A172 (cell line): ENCODE measurements around the gene NFATC1. TPM values are rescaled to one million over a fixed set of nuclear protein-coding genes. Genes with fewer than 3 reads are reported as not detected.
A peak's percentile ranks its signal among the peaks of the same experiment; 100 is the strongest.

Source experiments
- DNase-seq: peaks from one replicate; pipeline ENCODE4 v3.0.0-alpha.2; 2015; ENCODE audit warnings: low spot score
- total RNA-seq: library from RNA; depleted of rRNA; stranded (reverse); fragments of >200 nt; shearing (Covaris generic); gene quantifications from 2 replicates; pipeline ENCODE4 v1.2.3, GENCODE V29; 2014

The NFATC1 gene
- total RNA-seq, 1 experiment from 2014 or later, result 7.7 TPM

DNA sequence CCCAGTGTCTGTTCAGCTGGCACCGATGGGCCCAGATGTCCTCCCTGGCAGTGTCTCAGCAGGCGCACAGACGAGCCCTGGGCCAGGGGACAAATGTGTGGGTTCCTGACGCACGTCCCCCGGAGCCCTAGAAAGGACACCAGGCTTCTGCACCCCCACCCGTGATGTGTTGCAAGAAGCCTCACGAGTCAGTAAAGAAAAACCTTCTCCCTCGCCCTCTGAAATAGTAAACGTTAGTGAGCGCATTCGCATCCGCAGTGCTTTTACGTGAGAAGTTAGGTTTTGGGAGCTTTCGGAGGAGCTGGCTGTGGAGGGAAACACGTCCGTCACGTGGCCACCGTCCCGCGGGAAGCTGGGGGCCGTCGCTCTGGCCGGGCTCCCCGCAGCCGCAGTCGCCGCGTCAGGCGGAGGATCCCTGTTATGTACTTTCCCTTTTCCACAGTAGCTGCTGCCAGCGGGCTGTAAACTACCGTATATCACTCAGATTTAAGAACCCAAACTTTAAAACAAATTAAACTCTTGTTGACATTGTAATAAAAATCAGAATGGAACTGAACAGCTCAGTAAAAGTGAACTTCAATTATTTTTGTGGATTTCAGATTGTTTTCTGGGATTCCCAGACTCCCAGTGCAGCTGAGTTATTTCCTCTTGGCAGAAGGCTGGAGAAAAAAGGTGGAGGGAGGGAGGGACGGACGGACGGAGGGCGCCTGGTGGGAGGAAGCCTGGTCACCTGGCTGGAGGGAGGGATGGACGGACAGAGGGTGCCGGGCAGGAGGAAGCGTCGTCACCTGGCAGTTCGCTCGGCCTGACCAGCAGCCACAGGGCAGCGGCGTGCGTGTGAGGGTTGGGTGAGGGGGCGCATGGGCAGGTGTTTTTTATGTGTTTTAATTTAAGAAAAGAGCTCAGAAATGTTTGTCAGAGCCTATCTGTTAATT is 112.1 kb downstream of the NFATC1 start:
- peak; percentile 5 for DNase-seq

DNA sequence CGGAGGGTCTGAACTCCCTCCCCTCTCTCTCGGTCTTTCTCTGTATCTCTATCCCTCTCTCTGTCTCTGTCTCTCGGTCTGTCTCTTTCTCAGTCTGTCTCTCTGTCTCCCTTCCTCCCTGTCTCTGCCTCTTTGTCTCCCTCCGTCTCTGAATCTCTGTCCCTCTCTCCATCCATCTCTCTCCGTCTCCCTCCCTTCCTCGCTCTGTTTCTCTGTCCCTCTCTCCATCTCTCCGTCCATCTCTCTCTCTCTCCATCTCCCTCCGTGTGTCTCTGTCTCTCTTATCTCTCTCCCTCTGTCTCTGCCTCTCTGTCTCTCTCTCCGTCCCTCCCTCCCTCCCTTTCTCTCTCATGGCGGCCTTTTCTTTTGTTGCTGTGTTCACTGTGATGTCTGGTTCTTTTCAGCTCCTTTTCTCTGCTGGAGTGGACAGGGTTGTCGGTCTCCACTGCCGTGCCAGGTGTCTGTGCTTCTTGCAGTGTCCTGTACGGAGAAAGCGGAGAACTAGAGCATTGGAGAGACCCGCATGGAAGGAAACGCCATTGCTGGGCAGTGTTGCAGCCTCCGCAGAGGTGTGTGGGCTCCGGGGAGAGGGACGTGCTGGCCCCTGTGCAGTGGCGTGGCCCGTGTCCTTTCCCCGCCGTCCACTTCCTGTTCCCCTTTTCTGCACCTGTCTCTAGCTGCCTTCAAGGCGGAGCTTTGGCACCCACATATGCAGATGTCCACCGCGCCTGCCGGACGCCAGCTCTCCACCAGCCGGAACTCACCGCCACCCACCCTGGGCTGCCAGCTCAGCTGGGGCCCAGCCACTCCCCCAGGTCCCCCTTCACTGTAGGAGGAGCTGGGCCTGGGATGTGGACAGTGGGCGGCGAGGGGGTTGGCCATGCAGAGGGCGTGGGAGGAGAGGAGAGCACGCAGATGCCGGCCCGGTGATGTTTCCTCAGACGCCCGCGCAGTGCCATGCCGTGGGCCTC is 113.1 kb downstream of the NFATC1 start:
- no peak for DNase-seq

DNA sequence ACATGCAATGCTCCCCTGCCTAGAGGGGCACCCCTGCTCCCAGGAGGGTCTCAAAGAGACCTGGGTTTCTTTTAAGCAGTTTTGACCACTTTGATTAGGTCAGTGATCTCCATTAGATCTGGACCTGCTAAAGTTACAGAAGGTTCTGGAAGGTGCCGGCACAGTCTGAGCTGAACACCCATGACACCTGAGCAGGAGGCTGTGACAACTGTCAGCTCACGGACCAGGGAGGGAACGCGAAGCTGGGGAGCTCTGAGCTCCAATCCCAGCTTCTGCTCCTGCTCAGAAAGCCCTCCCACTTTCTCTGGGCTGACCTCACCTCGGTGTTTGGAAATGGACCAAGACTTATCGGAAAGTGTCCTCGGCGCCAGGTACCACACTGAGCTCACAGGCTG is 113.8 kb downstream of the NFATC1 start:
- DNase-seq, result no peak

DNA sequence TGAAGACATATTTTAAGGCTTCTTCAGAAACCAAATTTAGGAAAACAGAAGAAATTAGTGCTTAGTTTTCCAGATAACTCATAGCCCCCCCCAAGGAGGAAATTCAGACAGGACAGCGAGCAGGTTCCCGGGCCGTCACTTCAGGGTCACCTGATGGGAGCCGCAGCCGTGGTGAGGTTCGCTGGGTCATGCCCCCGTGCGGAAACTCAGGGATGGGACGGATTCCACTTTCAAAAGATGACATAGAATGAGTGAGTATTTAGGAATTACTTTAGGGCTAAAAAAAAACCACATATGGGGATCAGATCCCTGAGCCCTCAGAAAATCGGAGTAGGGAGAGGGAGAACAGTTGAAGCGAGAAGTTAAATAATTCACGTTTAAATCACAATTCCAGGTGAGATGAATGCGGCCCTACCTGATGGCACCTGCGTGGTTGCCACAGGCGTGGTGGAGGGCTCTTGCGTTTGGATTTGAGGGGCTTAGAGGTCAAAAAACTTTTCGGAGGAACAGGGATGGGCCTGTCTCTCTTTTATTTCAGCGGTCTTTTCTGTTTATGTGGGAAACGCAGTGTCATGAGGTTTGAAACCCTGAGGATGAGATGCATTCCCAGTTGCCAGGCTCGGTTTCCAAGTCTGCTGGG is 114.4 kb downstream of the NFATC1 start:
- no peak for DNase-seq

DNA sequence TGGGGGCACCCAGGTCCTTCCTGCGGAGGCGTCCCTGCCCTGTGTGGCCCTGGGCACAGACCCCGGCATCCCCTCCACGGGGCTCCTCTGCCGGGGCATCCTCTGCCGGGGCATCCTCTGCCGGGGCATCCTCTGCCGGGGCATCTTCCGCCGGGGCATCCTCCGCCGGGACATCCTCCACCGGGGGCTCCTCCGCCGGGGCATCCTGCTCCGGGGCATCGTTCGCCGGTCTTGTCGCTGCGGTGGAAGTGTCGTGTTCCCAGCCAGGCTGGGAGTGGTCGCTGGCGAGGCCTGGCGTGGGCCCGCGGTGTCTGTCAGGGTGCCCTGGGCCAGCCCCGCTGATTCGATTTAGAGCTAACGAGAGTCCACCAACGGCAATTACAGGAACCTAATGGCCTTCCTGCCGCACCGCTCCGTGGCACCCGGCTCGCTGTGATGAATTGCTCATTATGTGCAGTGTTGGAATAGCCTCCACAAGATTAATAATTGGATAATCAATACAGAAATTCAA is 115.1 kb downstream of the NFATC1 start:
- no peak for DNase-seq

DNA sequence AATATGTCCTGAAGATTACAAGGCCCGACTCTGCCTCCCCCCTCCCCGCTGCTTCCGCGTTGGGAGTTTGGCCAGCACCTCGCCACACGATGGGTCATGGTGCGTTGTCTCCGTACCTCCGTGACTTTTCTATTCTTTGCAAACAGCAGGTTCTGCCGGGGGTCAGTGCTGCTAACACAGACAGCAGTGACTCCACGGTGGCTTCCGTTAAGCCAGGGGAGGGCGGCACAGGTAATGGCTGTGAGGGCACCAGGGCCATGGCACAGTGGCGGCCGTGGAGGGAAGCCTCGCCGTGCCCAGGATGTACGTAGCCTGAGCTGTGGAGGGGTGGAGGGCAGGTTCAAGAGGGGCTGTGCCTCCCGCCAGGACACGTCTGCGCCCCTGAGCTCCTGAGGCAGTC is 115.5 kb downstream of the NFATC1 start:
- DNase-seq, result no peak

DNA sequence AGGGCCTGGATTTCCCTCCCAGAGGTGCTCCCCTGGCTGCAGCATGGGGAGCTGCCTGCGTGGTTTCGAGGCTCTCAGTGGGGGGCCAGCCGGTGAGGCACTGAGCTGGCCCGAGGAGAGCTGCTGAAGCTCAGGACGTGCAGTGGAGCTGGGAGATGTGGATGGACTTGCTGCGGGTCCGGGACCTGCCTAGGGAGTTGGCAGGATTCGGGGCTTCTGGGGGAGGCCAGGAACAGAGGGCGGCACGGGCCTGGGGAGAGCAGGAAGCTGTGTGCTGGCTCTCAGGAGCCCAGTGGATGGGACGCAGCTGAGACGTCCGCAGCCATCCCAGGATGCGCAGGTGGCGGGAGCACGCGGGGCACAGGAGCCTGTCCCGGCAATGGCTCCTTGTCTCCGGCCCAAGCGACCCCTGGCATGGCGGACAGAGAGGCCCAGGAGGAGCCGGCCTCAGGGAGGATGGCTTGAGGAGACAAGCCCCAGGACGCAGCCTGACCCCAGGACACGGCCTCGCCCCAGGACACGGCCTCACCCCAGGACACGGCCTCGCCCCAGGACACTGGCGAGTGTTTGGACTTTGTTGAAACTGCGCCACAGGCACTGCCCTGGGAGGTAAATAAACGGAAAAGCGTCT is 116.1 kb downstream of the NFATC1 start:
- DNase-seq, result no peak

DNA sequence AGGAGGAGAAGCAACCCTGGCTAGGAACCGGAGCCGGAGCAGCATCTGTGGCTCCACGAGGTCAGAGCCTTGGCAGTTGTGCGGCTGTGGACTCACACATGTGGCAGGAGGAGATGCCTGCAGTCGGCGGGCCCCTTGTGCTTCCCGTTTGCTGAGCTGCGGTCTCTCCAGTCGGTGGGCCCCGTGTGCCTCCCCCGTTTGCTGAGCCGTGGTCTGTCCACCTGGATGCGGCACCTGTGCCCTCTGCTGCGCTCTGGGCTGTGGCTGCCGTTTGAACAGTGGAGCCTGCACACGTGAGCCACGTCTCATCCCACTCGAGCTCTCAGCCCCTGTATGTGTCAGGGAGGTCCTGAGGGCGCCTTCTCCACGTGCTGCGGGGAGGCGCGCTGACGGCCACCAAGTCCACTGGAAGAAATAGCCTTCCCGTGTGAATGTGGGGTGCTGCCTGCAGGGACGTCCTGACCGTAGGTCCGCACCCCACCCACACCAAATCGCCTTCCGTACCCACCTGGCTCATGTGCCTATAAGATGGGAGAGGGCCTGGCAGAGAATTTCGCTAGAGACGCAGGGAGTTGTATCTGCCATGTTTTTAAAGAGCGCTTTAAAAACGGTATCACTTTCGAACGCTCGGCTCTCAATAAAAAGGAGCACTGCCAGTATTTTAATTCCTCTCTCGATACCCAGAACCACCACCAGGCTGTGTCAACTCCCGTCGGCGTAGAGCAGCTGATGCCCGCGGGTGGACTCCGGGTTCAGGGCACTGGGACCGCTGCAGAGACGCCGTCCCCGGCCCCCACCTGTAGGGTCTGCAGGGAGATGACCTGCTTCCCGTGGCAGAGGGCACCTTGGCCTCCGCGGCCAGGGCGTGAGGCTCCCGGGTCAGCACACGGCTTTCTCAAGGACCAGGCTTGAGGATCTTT is 117.0 kb downstream of the NFATC1 start:
- no peak for DNase-seq

DNA sequence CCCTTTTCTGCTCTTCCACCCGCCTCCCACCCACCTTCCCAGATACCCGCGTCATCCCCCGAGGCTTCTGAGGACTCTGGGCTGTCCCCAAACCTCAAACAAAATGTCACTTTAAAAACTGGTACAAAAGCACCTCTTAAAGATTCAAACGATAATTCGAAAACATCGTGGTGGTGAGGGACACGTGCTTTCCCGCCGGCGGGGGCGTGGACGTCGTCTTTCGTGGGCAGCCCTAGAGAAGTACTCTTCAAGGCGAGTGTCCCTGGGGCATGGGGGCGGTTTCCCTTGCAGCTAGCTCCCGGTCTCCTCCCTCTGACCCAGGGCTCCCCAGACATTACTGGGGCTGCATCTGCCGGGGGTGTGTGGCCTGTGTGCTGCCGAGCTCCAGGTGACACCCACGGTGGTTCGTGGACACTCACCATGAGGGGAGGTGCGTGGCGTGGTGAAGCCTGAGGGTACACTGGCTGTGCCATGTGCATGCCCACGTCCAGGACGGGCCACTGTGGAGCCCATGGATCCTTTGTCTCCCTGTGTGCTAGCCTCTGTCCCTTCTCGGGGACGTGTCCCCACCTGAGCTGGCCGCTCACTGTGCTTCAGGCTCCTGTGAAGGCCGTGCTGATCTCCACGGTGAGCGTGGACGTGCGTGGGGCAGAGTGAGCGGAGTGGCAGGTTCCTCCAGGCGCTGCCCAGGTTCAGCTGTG is 117.8 kb downstream of the NFATC1 start:
- no peak for DNase-seq

DNA sequence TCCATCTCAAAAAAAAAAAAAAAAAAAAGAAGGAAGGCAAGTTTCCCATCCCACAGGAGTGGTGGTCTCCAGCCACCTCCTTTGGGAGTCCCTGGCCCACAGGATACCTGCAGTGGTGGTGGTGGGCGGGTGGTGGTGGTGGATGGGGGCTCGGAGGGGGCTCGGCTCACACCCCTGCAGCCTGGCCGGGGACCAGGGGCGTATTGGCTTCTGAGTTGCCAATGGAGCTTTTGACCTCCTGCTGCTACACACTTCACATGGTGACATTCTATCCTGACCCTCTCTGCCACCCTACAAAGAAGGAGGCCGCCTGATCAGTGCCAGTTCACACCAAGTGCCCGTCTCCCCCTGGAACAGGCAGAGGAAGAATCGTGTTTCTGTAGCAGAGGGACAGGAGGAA is 119.6 kb downstream of the NFATC1 start:
- DNase-seq, result no peak

DNA sequence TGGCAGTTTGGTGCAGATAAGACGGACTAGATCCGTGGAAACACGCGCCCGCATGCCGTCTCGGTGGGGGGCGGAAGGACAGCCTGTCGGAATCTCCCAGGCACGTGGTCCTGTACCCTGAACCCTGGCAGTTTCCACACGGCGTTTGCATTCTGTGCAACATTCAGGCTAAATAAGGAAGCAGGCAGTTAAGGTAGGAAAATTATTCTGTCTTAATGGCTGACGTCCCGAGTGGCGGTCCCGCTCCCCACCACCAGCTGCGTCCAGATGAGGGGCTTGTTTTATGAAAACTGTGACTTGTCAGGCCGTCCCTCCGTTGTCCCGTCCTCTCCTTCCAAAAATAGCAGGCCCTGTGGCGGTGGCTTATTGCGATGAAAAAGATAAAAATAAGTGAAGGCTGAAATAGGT is 120.2 kb downstream of the NFATC1 start:
- no peak for DNase-seq

DNA sequence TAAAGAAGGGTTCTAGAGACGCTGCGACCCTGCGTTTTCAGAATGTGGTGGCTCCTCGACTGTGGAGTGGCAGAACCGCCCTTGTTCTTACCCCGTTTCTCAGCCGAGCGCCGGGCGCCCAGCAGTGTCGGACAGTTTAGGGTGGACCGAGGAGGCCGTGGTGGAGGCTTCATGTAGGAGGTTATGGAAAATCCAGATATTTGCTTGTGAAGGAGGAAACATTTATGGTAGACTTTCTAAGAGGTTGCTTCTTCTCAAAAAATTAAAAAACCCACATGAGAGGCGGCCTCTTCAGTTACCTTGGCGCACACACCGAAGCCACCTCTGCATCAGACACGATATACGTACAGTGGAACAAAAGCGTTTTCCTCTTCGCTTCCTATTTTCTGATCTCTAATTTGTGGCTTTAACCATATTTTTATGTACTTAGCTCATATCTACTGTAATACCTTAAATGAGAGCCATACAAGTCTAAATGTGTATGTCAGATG is 120.8 kb downstream of the NFATC1 start:
- DNase-seq, result no peak

DNA sequence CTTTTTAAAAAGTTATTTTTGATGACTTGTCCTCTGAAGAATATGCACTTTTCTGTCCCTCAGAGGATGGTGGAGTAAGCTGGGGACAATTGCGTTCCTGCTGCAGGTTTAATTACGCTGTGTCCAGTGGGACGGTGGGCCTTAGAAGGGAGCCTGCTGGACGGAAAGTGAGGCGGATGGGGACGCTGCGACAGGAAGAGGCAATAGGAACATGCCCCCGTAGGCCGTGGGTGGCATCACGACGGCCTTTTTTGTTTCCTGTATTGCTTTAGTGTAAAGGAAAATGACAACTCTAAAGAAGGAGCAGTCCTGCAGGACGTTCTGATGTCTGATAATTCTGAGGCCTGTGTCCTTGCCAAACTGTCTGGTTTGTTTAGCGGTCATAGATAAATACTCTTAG is 121.6 kb downstream of the NFATC1 start:
- no peak for DNase-seq

DNA sequence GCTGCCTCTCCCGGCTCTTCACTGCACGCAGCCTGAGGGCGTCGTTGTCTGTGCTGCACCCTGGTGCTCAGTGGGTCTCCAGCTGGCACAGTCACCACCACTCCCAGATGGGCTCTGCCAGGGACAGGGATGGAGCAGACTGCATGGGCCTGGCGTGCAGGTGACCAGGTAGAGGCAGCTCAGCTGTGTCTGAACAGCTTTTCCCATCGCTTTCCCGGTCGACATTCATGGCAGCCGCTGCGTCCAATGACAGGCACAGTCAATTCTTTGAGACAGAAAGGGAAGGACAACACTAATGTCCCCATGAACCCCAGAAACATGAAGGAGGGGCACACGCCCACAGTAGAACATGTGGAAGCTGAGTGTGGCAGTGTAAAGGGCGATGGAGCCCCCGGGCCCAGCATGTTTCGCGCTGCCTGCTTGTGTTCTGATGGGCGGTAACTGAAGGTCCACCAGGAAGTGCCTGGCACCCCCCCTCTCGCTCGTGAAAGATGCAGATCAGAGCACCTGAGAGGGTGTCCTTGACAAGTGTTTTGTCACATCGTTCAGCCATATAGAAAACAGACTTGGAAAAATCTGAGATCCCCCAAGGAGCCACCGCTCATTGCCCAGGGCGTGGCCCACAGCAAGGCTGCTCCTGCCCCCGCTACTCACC is 122.4 kb downstream of the NFATC1 start:
- no peak for DNase-seq

DNA sequence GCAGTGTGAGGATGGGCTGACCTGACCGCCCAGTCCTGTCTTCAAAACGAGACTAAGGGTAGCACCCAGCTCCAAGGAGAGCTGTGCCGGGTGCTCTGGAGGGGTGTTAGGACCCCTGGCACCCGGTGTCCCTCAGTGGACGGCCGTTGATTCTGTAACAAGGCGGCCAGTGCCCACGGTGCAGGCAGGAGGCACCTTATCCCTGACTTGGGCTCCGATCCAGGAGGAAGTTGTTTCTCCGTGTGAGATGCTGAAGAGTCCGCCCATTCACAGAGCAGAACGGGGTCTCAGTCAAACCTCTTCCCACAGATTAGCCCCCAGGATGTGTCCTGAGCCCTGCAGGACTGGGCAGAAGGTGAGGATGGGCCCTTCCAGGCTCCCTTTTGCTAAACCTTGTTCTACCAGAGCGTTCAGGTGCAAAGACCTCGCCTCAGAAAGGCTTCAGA is 123.0 kb downstream of the NFATC1 start:
- no peak for DNase-seq

DNA sequence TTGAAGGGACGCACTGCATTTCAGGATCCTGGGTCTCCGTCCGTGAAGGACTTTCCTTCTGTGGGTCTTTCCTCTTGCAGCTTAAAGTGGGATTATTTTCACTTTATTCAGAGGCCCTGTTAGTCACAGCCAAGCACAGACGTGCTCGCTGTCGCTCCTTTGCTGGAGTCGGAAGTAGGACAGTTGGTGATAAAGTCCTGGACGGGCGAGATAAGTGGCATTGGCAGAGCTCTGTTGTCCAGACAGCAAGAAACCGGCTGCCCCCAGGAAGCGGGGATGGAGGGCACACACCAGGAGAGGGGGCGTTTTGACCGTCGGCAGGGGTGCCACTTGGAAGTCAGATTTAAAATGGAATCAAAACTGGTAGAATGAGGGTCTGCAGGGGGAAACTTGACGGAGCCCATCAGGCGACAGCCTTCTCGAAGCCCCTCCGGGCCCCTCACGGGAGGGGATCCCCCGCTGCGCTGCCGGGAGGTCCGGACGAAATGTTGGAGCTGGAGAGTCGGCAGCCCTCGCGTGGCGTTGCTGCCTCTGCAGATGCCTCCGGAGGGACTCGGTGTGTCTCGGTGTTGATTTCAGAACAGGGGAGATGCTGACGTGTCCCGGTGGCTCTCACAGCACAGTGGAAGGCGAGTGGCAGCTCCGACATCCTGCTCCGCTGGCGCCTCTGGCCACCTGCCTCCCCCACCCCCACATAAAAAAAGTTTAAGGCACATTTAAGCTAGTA is 124.2 kb downstream of the NFATC1 start:
- no peak for DNase-seq

DNA sequence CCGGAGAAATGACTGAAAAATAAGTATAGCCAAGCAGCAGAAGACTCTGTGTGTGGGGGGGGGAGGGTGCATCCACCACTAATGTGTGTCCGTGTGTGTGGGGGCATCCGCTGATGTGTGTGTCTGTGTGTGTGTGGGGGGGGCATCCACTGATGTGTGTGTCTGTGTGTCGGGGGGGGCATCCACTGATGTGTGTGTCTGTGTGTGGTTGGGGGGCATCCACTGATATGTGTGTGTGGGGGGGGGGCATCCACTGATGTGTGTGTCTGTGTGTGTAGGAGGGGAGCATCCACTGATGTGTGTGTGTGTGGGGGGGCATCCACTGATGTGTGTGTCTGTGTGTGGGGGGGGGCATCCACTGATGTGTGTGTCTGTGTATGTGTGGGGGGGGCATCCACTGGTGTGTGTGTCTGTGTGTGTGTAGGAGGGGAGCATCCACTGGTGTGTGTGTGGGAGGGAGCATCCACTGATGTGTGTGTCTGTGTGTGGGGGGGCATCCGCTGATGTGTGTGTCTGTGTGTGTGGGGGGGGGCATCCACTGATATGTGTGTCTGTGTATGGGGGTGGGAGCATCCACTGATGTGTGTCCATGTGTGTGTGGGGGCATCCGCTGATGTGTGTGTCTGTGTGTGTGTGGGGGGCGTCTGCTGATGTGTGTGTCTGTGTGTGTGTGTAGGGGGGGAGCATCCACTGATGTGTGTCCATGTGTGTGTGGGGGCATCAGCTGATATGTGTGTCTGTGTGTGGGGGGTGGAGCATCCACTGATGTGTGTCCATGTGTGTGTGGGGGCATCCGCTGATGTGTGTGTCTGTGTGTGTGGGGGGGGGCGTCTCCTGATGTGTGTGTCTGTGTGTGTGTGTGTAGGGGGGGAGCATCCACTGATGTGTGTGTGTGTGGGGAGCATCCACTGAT is 125.0 kb downstream of the NFATC1 start:
- DNase-seq, result no peak
